GM19238 (cell line): Measurements from ENCODE around the gene MLKL.
"Not testable (repeated sequence)": the region's sequence is repeated elsewhere in the genome, so short reads cannot be mapped to it uniquely, and the experiment has no call there.

Experiments used
- DNase-seq: peaks from one replicate; pipeline ENCODE4 v3.0.0; 2011; ENCODE audit warnings: low spot score; ENCODE audit not compliant: insufficient read length

MLKL gene

GRCh38 chr16:74700116-74700437 lies 585 bp downstream of the MLKL start:
- DNase-seq = peak; percentile 39

DNA sequence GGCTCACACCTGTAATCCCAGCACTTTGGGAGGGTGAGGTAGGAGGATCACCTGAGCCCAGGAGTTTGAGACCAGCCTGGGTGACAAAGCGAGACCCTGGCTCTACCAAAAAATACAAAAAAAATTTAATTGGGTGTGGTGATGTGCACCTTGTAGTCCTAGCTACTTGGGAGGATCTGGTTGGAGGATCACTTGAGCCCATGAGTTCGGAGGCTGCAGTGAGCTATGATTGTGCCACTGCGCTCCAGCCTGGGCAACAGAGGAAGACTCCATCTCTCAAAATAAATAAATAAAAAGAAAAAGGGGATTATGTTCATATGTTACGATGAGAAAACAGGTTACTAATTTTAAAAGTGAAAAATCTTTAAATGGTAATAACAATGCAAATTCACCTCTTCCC lies 996 bp downstream of the MLKL start:
- DNase-seq = no peak

GRCh38 chr16:74698222-74698621 lies 2.4 kb downstream of the MLKL start:
- no peak for DNase-seq

GRCh38 chr16:74695450-74696422 lies 4.9 kb downstream of the MLKL start:
- DNase-seq = peak; percentile 72

DNA sequence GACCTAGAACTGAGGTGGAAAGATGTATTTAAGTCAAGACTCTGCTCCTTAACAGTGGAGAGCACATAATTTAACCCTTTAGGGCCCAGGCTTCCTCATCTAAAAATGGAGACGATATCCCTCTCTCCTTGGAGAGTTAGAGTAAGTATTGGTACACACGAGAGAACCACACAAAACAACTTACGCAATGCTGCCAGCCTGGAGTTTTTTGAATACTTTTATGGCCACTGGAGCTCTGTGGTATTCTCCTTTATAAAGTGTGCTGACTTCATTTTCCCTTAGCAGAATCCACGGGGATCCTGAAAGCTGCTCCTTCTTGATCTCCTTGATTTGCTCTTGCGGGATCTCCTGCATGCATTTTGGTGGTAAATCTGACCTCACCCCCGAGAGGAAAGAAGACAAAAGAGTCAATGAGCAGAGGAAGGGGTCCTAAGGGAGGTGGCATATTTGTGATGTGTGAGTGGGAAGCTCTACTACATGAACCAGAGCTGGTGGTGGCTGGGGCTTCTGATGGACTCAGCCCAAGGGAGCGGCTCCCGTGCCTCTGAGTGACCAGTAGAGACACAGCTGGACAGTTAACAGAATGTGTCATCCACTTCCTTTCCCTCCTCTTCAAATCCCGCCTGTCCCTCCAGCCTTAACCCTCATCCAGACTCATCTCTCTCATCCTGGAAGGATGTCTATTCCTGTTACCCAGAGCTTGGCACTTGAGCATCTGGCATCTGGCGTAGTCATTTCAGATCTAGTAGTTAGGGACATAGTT lies 9.4 kb downstream of the MLKL start:
- DNase-seq = no peak

DNA sequence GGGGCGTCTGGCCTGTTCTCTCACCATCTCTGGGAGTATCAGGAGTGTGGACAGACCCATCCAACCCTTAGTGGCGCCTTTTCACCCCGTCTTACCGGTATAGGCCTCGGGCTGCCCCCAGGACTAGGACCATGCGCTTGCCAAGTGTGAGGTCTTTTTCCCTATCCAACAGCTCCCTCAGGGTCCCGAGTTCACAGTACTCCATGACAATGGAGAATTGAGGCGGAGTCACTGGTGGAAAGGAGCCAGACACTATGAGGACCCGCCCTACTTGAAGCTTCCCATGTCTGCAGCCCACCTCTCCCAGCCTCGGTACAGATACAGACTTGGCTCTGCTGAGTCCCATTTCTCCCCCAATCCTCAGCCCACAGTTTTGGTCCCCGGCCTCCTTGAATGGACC lies 18.1 kb downstream of the MLKL start:
- no peak for DNase-seq

DNA sequence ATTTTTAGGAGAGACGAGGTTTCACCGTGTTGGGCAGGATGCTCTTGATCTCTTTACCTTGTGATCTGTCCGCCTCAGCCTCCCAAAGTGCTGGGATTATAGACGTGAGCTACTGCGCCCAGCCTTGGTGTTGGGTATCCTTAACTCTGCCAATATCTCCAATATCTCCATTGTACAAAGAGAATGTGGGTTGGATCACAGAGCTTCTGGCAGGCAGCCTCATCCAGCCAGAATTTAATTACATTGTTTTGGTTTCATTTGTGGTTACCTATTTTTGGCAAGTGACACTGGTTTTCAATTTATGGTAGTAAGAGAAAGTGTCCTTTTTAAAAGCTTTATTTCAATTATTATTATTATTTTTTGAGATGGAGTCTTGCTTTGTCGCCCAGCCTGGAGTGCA lies 20.0 kb downstream of the MLKL start:
- no peak for DNase-seq

- no peak for DNase-seq
These were observed 20.7 kb downstream of the MLKL start for GRCh38 chr16:74679983-74680382.

DNA sequence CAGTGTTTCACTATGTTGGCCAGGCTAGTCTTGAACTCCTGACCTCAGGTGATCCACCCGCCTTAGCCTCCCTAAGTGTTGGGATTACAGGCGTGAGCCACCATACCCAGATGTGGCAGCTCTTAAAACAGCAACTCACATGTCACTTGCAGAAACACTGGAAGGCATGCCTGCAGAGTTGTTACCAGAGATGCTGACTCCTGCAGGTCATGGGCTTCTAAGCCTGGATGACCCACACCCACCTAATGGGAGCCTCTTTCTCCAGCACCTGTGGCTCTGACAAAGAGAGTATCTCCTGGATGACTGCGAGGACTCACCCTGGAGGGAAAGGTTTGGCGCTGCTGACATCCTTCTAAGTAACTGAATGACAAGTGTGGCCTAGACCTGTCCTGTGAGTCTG lies 22.8 kb downstream of the MLKL start:
- DNase-seq = no peak

DNA sequence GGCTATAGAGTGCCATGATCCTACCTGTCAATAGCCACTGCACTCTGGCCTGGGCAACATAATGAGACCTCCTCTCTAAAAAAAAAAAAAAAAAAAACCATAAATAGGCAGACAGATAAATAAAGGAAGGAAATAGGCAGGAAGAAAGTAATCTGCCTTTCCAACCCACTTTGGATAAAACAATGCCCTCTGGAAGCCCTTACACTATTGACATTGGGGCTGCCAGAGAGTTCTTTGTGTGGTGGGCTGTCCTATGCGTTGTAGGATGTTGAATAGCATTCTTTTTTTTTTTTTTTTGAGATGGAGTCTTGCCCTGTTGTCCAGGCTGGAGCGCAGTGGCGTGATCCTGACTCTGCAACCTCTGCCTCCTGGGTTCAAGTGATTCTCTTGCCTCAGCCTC lies 26.8 kb downstream of the MLKL start:
- DNase-seq = no peak

DNA sequence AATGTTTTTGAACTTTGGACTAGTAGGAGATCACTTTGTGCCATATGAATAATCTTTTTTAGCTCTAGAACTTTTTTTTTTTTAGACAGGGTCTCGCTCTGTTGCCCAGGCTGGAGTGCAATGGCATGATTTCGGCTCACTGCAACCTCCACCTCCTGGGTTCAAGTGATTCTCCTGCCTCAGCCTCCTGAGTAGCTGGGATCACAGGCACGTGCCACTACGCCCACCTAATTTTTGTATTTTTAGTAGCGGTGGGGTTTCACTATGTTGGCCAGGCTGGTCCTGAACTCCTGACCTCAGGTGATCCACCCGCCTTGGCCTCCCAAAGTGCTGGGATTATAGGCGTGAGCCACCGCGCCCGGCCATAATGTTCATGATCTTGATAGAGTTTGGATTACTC lies 31.8 kb downstream of the MLKL start:
- DNase-seq = not testable (repeated sequence)

GRCh38 chr16:74667255-74667700 lies 33.4 kb downstream of the MLKL start:
- DNase-seq = no peak

GRCh38 chr16:74666425-74667254 lies 34.0 kb downstream of the MLKL start, which contains the start of gene RFWD3:
Gene RFWD3, minus strand, starts transcription at chr16:74666877. Its CDS starts 5,428 bp downstream, at chr16:74661449.
- DNase-seq = peak; percentile 94

DNA sequence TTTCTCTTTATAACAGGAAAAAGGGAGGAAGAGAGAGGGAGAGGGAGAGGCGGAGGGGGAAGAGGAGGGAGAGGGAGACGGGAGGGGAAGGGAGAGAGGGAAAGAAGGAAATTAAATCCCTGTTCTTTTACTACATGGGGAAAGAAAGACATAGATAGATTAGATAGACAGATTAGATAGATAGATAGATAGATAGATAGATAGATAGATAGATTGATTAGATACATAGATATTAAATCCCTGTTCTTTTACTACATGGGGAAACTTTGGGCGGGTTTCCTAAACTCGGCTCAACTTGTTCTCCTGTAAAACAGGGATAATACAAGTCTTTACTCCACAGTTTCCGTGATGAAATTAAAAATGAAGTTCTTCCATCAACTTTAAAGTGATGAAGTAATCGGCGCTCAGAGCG lies 34.6 kb downstream of the MLKL start:
- no peak for DNase-seq

DNA sequence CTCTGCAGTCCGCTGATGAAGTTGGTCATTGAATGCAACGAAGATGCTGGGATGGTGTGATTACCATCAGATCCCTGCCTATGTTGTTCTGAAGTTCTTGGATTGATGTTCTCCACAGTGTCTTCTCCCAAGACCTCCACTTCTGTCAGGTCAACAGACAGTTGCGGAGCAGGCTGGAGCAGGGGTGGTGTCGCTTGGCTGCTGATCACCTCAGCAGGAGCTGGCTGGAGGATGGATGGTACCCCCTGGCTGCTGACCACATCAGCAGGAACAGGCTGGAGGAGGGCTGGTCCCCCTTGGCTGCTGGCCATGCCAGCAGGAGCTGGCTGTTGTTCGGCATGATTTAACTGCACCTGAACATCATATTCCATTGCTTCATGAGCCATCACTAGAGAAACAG lies 39.6 kb downstream of the MLKL start:
- no peak for DNase-seq

GRCh38 chr16:74660383-74660782 lies 40.3 kb downstream of the MLKL start:
- DNase-seq = no peak

DNA sequence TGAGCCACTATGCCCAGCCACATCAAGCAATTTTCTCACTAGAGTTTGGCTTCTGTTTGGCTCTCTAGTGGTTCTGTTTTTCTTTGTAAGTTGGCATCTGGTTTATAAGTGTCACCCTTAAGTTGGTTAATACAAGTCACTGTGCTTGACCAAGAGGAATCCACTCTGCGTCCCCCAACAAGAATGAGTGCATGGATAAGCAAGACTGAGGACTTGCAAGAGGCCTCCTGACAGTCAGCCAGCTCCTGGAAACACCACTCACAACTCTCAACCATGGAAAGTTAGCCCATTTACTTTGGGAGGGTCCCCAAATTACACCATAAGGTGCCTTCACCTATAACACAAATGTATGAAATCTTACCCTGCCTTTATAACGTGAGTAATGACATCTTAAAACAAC lies 41.6 kb downstream of the MLKL start:
- no peak for DNase-seq

DNA sequence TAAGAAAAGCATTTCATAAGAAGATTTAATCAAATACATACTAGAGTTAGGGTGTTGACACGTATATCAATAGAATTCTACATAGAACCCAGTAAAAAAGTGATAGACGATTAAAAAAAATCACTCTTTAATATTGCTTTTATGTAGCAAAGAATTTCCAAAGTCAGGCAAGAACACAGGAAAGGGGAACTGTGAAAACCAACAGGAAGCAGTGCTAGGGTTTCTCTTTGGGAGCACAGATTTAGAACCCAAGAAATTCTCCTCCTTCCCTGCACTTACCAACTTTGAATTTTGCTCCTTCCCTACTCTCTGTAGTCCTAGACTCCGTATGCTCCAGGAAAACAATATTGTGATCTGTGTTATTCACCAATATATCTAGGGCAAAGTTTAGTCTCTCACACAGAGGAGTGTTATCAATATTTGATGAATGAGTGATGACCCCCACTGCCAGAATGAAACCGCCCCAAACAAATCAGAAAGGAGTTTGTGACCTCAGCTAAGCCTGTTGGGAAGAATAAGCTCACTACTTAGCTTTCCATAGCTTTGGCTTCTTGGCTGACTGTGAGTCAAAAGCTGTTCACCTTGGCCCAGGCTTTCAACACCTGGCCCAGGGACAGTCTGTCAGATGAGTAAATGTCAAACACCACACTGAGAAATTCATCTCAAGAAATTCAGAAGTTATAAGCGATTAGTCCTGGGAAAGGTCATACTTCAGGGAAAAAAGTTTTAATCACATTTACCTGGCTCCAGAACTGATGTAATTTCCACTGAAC lies 42.6 kb downstream of the MLKL start:
- no peak for DNase-seq

DNA sequence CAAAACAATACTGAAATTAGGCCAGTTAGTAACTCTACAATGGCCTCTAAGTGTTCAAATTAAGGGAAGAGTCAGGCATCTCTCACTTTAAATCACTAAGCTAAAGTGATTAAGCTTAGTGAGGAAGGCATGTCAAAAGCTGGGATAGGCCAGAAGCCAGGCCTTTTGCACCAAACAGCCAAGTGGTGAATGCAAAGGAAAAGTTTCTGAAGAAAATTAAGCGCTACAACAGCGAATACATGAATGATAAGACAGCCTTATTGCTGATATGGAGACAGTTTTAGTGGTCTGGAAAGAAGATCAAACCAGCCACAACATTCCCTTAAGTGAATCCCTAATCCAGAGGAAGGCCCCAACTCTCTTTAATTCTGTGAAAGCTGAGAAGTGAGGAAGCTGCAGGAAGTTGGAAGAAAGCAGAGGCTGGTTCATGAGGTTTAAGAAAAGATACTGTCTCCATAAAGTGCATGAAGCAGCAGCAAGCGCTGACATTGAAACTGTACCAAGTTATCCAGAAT lies 46.1 kb downstream of the MLKL start:
- DNase-seq = no peak

DNA sequence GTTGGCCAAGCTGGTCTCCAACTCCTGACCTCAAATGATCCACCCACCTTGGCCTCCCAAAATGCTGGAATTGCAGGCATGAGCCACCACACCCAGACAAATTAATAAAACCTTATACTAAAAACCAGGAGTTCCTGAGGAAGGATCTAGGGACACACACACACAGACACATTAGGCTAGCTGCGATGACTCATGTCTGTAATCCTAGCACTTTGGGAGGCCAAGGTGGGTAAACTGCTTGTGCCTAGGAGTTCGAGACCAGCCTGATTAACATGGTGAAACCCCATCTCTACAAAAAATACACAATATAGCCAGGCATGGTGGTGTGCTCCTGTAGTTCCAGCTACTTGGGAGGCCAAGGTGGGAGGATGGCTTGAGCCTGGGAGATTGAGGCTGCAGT lies 47.8 kb downstream of the MLKL start:
- not testable (repeated sequence) for DNase-seq

- DNase-seq = no peak
These were observed 48.4 kb downstream of the MLKL start for GRCh38 chr16:74652249-74652648.
